ENCODE data around the gene CAMTA1. TPM values are rescaled to one million over a fixed set of nuclear protein-coding genes. Genes with fewer than 3 reads are reported as not detected.

The CAMTA1 gene
- polyA plus RNA-seq, 1 donor from 2014 or later = 162 TPM

DNA sequence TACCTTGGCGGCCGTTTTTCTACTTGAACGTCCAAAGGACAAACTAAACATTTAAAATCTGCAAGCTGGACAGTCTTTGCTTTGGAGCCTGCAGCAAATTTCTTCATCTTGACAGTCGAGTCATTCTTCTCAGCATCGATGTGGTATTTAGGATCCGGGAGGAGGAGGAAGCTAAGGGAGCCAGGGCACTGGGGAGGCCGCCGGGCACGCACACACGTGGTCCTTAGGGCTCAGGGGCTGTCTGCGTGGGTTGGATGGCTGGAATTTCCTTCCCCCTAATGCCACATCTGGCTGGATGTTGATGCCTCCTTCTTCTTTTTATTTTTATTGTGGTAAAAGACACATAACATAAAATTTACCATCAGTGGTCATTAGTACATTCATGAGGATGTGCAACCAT lies 300.9 kb downstream of the CAMTA1 start:
- Histone ChIP-seq H3K36me3 (ENCODE audit: insufficient read depth, low read length) (no peaks in the 10 kb centered on the region), H3K9me3 (ENCODE audit: low read length) (no peaks in the 10 kb centered on the region), H3K9me2 (ENCODE audit: insufficient read depth, low read length) (no peaks in the 10 kb centered on the region), H3K79me2 (replicated peaks; ENCODE audit: insufficient read depth, low read length) (no peaks in the 10 kb centered on the region), H3K27ac (ENCODE audit: low read length) (no peak overlapping the region), H3F3A (ENCODE audit: insufficient read depth, low read length, poor library complexity, severe bottlenecking) (no peaks in the 10 kb centered on the region), H2AFZ (ENCODE audit: low read depth, low read length) (no peak overlapping the region), H3K27me3 (ENCODE audit: insufficient read depth, low read depth, low read length) (no peaks in the 10 kb centered on the region), H3K4me3 (ENCODE audit: low read length) (no peak overlapping the region), H4K20me1 (ENCODE audit: insufficient read depth) (no peaks in the 10 kb centered on the region), H3K4me2 (ENCODE audit: low read length) (no peak overlapping the region), H3K9ac (ENCODE audit: low read length) (no peak overlapping the region)
- TF ChIP-seq EP300 (conservative IDR thresholded peaks at IDR 0.05; ENCODE audit: poor library complexity, severe bottlenecking) = no peak
- TF ChIP-seq MXI1 (conservative IDR thresholded peaks at IDR 0.05; ENCODE audit: poor library complexity, severe bottlenecking) = no peak
- no peak for TF ChIP-seq RAD21 (conservative IDR thresholded peaks at IDR 0.05)
- TF ChIP-seq TAF1 (IDR thresholded peaks at IDR 0.05; ENCODE audit: low read depth) = no peak
- no peak for TF ChIP-seq EZH2 (IDR thresholded peaks at IDR 0.05; ENCODE audit: borderline replicate concordance, insufficient read depth, low read length, poor library complexity, severe bottlenecking)
- no peak for TF ChIP-seq POLR2AphosphoS5 (IDR thresholded peaks at IDR 0.05)
- TF ChIP-seq, protein P1, sequence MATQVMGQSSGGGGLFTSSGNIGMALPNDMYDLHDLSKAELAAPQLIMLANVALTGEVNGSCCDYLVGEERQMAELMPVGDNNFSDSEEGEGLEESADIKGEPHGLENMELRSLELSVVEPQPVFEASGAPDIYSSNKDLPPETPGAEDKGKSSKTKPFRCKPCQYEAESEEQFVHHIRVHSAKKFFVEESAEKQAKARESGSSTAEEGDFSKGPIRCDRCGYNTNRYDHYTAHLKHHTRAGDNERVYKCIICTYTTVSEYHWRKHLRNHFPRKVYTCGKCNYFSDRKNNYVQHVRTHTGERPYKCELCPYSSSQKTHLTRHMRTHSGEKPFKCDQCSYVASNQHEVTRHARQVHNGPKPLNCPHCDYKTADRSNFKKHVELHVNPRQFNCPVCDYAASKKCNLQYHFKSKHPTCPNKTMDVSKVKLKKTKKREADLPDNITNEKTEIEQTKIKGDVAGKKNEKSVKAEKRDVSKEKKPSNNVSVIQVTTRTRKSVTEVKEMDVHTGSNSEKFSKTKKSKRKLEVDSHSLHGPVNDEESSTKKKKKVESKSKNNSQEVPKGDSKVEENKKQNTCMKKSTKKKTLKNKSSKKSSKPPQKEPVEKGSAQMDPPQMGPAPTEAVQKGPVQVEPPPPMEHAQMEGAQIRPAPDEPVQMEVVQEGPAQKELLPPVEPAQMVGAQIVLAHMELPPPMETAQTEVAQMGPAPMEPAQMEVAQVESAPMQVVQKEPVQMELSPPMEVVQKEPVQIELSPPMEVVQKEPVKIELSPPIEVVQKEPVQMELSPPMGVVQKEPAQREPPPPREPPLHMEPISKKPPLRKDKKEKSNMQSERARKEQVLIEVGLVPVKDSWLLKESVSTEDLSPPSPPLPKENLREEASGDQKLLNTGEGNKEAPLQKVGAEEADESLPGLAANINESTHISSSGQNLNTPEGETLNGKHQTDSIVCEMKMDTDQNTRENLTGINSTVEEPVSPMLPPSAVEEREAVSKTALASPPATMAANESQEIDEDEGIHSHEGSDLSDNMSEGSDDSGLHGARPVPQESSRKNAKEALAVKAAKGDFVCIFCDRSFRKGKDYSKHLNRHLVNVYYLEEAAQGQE (IDR thresholded peaks at IDR 0.05; ENCODE audit: borderline replicate concordance) = no peak
- TF ChIP-seq, protein P2, sequence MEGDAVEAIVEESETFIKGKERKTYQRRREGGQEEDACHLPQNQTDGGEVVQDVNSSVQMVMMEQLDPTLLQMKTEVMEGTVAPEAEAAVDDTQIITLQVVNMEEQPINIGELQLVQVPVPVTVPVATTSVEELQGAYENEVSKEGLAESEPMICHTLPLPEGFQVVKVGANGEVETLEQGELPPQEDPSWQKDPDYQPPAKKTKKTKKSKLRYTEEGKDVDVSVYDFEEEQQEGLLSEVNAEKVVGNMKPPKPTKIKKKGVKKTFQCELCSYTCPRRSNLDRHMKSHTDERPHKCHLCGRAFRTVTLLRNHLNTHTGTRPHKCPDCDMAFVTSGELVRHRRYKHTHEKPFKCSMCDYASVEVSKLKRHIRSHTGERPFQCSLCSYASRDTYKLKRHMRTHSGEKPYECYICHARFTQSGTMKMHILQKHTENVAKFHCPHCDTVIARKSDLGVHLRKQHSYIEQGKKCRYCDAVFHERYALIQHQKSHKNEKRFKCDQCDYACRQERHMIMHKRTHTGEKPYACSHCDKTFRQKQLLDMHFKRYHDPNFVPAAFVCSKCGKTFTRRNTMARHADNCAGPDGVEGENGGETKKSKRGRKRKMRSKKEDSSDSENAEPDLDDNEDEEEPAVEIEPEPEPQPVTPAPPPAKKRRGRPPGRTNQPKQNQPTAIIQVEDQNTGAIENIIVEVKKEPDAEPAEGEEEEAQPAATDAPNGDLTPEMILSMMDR (IDR thresholded peaks at IDR 0.05; ENCODE audit: poor library complexity, severe bottlenecking) = no peak
- no peak for TF ChIP-seq SMC3 (conservative IDR thresholded peaks at IDR 0.05; ENCODE audit: poor library complexity)

DNA sequence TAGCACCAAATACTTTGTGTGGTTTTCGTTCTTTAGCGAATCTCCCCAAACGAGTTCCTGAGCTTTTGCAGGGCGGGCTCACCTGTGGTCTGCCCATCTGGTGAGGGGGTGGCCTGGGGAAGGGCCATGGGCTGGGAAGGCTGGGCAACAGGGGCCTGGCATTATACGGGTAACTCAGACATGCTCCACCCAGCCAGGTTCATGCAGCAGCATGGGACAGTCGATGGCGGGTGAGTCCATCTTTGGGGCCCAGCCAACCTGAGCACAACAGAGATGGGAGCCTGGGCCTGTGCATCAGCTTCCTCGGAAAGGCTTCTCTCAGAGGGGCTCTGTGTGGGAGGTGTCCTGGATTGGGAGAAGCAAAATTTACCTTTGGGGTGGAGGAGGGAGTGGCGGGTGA lies 302.6 kb downstream of the CAMTA1 start:
- H4K20me1 ChIP-seq (ENCODE audit: insufficient read depth) = no peaks in the 10 kb centered on the region
- H3K4me2 ChIP-seq (ENCODE audit: low read length) = no peak overlapping the region
- H3K27me3 ChIP-seq (ENCODE audit: insufficient read depth, low read depth, low read length) = no peaks in the 10 kb centered on the region
- H3F3A ChIP-seq (ENCODE audit: insufficient read depth, low read length, poor library complexity, severe bottlenecking) = no peaks in the 10 kb centered on the region
- H3K9me2 ChIP-seq (ENCODE audit: insufficient read depth, low read length) = no peaks in the 10 kb centered on the region
- H3K4me3 ChIP-seq (ENCODE audit: low read length) = no peak overlapping the region
- no peak overlapping the region for H3K27ac ChIP-seq (ENCODE audit: low read length)
- no peaks in the 10 kb centered on the region for H3K79me2 ChIP-seq (replicated peaks; ENCODE audit: insufficient read depth, low read length)
- TF ChIP-seq, protein P2 (IDR thresholded peaks at IDR 0.05; ENCODE audit: poor library complexity, severe bottlenecking) = no peak
- no peak for TF ChIP-seq POLR2AphosphoS5 (IDR thresholded peaks at IDR 0.05)
- TF ChIP-seq, protein P1 (IDR thresholded peaks at IDR 0.05; ENCODE audit: borderline replicate concordance) = no peak
- no peak overlapping the region for H3K9ac ChIP-seq (ENCODE audit: low read length)
- no peaks in the 10 kb centered on the region for H3K9me3 ChIP-seq (ENCODE audit: low read length)
- H2AFZ ChIP-seq (ENCODE audit: low read depth, low read length) = no peak overlapping the region
- no peaks in the 10 kb centered on the region for H3K36me3 ChIP-seq (ENCODE audit: insufficient read depth, low read length)

All from neural cell (in vitro differentiated cells).